Tibial artery (tissue), 4 donors: ENCODE data around the gene GIPC2.
A peak's percentile ranks its signal among the peaks of the same experiment; 100 is the strongest.
"Not testable (repeated sequence)": the region's sequence is repeated elsewhere in the genome, so short reads cannot be mapped to it uniquely, and the experiment has no call there.

Experiments
- DNase-seq, 2 donors: peaks; one replicate each; pipeline ENCODE4 v3.0.0-alpha.2; 2019
- H3K27ac ChIP-seq, 2 donors: fragments of 200-600 bp; sonication (generic) in 1 of 2; 1 replicate in 1 of 2; 2 replicates in 1 of 2; pipeline ENCODE4 v1.5.1; 2018 to 2019; ENCODE audit warnings: mild to moderate bottlenecking in 1 of 2
- H3K27me3 ChIP-seq, 2 donors: fragments of 200-600 bp; sonication (generic) in 1 of 2; one replicate each; pipeline versions ENCODE4 v1.5.1 to v1.6.0; 2016 to 2019
- H3K36me3 ChIP-seq, 3 donors: fragments of 200-600 bp; sonication (generic) in 2 of 3; one replicate each; pipeline ENCODE4 v1.5.1; 2016 to 2019; ENCODE audit warnings: mild to moderate bottlenecking in 2 of 3
- H3K4me1 ChIP-seq, 4 donors: fragments of 200-600 bp; sonication (generic) in 2 of 4; 1 replicate in 3 of 4; 2 replicates in 1 of 4; pipeline ENCODE4 v1.5.1; 2016 to 2019
- H3K4me3 ChIP-seq, 2 donors: fragments of 200-600 bp; sonication (generic) in 1 of 2; 1 replicate in 1 of 2; 2 replicates in 1 of 2; pipeline ENCODE4 v1.5.1; 2018 to 2019; ENCODE audit warnings: mild to moderate bottlenecking in 2 of 2
- H3K9me3 ChIP-seq, 3 donors: fragments of 200-600 bp; sonication (generic) in 1 of 3; one replicate each; pipeline ENCODE4 v1.5.1; 2016 to 2019
- intact Hi-C: fragments of 100-400 bp; cut with DNase I; formaldehyde crosslinking; loops from one replicate; pipeline ENCODE4 v1.15.0; 2023; ENCODE audit warnings: low total_unique reads
- TF ChIP-seq, protein P1 (sequence below), 2 experiments: fragments of 200-600 bp in 1 of 2; fragments of 450-650 bp in 1 of 2; IDR thresholded peaks; one replicate each; pipeline ENCODE4 v1.5.1; 2017 to 2019; ENCODE audit warnings: antibody characterized with exemption in 2 of 2, mild to moderate bottlenecking in 1 of 2, moderate library complexity in 1 of 2

The GIPC2 gene

DNA sequence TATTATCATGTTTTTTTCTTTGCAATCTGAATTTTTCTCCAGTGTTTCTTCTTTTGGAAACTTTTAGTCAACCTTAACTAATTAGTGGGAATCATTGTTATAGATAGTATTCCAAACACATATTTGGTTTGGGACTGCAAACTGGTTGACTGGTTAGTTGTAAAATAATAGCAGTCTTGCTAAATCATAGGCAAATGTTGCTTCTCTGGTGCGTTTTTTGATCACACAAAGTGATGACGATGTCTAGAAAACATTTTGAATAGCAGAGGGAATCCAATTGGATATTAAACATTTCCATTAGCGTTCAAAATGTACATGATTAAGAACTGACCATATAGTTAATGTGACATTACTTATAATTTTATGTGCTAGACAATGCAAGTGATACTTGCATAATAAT lies 36.5 kb upstream of the GIPC2 start:
- Histone ChIP-seq H3K4me3 (peak overlapping the region; percentile 57 to 78), H3K27me3 (no peaks in the 10 kb centered on the region), H3K27ac (peak overlapping the region; percentile 53 to 90), H3K9me3 (no peaks in the 10 kb centered on the region), H3K36me3 (peaks cover 6 to 13% (median 13%) of the 10 kb centered on the region in 3 donors), H3K4me1 (peaks cover 0 to 42% (median 6%) of the 10 kb centered on the region in 4 donors)
- intact Hi-C loops: no loop called here
- no peak for DNase-seq
- TF ChIP-seq, protein P1, sequence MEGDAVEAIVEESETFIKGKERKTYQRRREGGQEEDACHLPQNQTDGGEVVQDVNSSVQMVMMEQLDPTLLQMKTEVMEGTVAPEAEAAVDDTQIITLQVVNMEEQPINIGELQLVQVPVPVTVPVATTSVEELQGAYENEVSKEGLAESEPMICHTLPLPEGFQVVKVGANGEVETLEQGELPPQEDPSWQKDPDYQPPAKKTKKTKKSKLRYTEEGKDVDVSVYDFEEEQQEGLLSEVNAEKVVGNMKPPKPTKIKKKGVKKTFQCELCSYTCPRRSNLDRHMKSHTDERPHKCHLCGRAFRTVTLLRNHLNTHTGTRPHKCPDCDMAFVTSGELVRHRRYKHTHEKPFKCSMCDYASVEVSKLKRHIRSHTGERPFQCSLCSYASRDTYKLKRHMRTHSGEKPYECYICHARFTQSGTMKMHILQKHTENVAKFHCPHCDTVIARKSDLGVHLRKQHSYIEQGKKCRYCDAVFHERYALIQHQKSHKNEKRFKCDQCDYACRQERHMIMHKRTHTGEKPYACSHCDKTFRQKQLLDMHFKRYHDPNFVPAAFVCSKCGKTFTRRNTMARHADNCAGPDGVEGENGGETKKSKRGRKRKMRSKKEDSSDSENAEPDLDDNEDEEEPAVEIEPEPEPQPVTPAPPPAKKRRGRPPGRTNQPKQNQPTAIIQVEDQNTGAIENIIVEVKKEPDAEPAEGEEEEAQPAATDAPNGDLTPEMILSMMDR (IDR thresholded peaks at IDR 0.05): no peak

DNA sequence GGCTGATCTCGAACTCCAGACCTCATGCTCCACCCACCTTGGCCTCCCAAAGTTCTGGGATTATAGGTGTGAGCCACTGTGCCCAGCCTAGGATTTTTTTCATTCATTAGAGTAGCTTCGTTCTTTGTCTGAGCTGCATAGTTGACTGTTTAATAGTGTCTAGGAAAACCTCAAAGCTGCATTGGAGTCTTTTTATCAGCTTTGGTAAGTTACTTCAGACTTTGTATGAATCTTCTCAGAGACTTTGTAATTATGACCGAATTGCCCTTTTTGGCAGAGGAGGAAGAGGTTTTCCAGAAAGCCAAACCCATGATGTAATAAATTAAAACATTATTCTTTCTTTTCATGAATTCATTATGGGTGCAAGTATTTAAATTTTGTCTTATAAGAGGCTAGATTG lies 35.9 kb upstream of the GIPC2 start:
- H3K27me3 ChIP-seq: no peaks in the 10 kb centered on the region
- no peak for DNase-seq
- intact Hi-C loops: no loop called here
- peak overlapping the region; percentile 53 to 90 for H3K27ac ChIP-seq
- peaks cover 0 to 47% (median 8%) of the 10 kb centered on the region in 4 donors for H3K4me1 ChIP-seq
- H3K9me3 ChIP-seq: no peaks in the 10 kb centered on the region
- TF ChIP-seq, protein P1 (IDR thresholded peaks at IDR 0.05): no peak
- H3K4me3 ChIP-seq: peak overlapping the region; percentile 57 to 78
- peaks cover 11 to 19% (median 18%) of the 10 kb centered on the region in 3 donors for H3K36me3 ChIP-seq

DNA sequence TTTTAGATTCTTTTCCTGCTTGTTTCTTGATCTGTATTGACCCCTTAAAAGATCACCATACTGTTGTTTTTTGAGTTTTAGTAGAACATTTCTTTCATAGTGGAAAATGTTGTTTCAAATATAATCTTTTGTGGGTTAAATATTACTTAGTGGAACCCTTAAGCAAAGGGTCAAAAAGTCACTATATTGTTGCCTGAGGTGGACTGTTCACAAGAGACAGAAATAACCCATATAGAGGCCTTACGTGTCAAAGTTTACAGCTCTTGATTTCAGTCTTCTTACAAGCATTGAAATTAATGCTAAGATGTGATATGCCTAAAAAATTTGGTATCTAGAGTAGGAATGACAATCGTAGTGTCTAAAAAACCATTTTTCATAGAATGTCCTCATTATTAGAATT lies 34.7 kb upstream of the GIPC2 start:
- no peaks in the 10 kb centered on the region for H3K27me3 ChIP-seq
- H3K36me3 ChIP-seq: peaks cover 13 to 26% (median 20%) of the 10 kb centered on the region in 3 donors
- DNase-seq: no peak
- H3K27ac ChIP-seq: peak overlapping the region; percentile 53 to 90
- H3K4me3 ChIP-seq: peak overlapping the region; percentile 57 to 78
- peaks cover 0 to 57% (median 10%) of the 10 kb centered on the region in 4 donors for H3K4me1 ChIP-seq
- no peaks in the 10 kb centered on the region for H3K9me3 ChIP-seq
- TF ChIP-seq, protein P1 (IDR thresholded peaks at IDR 0.05): no peak
- intact Hi-C loops: no loop called here

DNA sequence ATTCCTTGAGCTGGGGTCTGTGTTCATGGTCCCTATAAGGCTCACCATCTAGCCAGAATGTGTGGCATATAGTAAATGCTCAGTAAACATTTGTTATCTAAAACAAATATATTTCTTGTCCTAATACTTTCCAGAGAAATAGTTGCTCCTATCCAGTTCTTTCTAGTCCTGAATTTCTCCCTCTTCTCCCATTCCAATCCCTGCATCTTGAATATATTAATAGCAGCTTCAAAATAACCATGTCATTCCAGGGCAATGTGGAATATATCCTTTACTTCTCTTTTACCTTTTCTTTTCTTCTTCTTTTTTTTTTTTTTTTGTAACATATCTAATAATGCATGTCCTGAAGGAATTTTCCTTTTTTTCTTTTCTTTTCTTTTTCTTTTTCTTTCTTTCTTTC lies 30.6 kb upstream of the GIPC2 start:
- peaks cover 21 to 43% (median 32%) of the 10 kb centered on the region in 3 donors for H3K36me3 ChIP-seq
- intact Hi-C loops: no loop called here
- peaks cover 0 to 64% (median 7%) of the 10 kb centered on the region in 4 donors for H3K4me1 ChIP-seq
- H3K27ac ChIP-seq: peak overlapping the region in 1 of 2 donors; percentile 14
- H3K4me3 ChIP-seq: no peak overlapping the region
- H3K9me3 ChIP-seq: no peaks in the 10 kb centered on the region
- TF ChIP-seq, protein P1 (IDR thresholded peaks at IDR 0.05): no peak
- no peaks in the 10 kb centered on the region for H3K27me3 ChIP-seq
- DNase-seq: no peak

DNA sequence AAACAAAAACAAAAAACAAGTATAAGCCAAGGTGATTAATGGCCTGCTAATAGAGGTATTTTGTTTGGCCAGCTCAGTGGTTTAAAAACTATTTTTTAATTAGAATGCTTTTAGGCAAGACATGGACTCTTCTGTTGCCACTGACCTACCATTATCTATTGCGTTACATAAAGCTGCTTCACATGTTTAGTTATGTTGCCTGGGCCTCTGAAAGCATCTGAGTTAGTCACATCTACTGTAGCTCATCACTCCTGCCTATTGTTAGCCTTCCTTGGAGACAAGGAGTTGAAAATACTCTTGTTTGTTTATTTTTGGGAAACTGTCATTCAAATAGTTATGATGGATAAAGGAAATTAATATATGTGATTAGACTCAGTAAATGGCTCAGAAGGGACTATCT lies 26.7 kb upstream of the GIPC2 start:
- Histone ChIP-seq H3K4me1 (peaks cover 0 to 34% (median 5%) of the 10 kb centered on the region in 4 donors), H3K36me3 (peaks cover 18 to 32% (median 22%) of the 10 kb centered on the region in 3 donors), H3K9me3 (no peaks in the 10 kb centered on the region), H3K4me3 (no peak overlapping the region), H3K27ac (no peak overlapping the region), H3K27me3 (no peaks in the 10 kb centered on the region)
- TF ChIP-seq, protein P1 (IDR thresholded peaks at IDR 0.05): no peak
- intact Hi-C loops: no loop called here
- DNase-seq: no peak

DNA sequence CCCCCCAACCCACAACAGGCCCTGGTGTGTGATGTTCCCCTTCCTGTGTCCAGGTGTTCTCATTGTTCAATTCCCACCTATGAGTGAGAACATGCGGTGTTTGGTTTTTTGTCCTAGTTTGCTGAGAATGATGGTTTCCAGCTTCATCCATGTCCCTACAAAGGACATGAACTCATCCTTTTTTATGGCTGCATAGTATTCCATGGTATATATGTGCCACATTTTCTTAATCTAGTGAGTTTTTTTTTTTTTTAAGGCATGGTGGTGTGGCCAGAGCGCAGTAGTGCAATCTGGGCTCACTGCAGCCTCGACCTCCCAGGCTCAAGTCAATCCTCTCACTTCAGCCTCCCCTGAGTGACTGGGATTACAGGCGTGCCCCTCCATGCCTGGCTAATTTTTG lies 24.6 kb upstream of the GIPC2 start:
- H3K9me3 ChIP-seq, intact Hi-C loops, H3K4me3 ChIP-seq, DNase-seq, H3K27ac ChIP-seq, H3K27me3 ChIP-seq: not testable (repeated sequence)
- H3K36me3 ChIP-seq: peaks cover 7 to 16% (median 12%) of the 10 kb centered on the region in 3 donors
- H3K4me1 ChIP-seq: peaks cover 0 to 16% (median 0%) of the 10 kb centered on the region in 4 donors
